ENCODE results near the gene SVIL. TPM values are rescaled to one million over a fixed set of nuclear protein-coding genes. Genes with fewer than 3 reads are reported as not detected.
"Not testable (repeated sequence)": the region's sequence is repeated elsewhere in the genome, so short reads cannot be mapped to it uniquely, and the experiment has no call there.

SVIL gene
- total RNA-seq, 3 donors from 2014 or later: 67.6 to 1,278 (median 86.0) TPM

- intact Hi-C loops (cut with DNase I, micrococcal nuclease): no loop called here
- Histone ChIP-seq H3K9me3 (no peaks in the 10 kb centered on the region), H3K4me1 (ENCODE audit: low read depth) (peaks cover 3% of the 10 kb centered on the region), H3K4me3 (no peak overlapping the region), H3K36me3 (ENCODE audit: low read depth) (no peaks in the 10 kb centered on the region)
- no peak for DNase-seq
- ATAC-seq: peak; percentile 20
- TF ChIP-seq CTCF (IDR thresholded peaks at IDR 0.05): no peak
Observed at GRCh38 chr10:29555746-29556481, 78.9 kb downstream of the SVIL start.

DNA sequence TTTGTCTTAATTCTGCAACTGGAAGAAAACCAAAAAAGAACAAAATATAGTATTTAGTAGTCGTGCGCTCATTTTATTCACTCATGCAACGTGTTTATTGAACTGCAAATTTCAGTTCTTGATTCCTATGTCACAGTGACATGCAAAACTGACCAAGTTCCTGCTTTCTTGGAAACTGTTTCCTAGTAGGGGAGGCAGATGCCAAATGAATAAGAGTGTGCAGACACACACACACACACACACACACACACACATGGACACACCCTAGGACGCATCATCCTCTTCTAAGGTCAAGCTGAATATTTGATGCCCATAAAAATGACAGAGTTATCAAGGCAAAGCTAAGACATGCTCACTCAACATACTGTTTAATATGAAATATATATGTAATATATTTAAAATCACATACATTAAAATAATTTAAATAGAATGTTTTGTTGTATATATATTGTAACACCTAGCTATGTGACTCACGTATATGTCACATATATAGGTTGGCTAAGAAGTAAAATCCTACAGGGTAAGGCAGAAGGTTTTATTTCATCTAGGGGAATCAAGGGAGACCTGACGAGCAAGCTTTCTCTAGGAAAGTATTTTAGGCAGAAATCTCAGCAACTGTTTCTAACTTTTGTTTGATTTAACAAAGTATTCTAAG lies 79.6 kb downstream of the SVIL start:
- intact Hi-C loops (cut with DNase I, micrococcal nuclease): no loop called here
- DNase-seq (no peak), ATAC-seq (peak; percentile 32)
- H3K4me1 ChIP-seq (ENCODE audit: low read depth): no peaks in the 10 kb centered on the region
- H3K4me3 ChIP-seq: no peak overlapping the region
- H3K36me3 ChIP-seq (ENCODE audit: low read depth): peaks cover 5% of the 10 kb centered on the region
- TF ChIP-seq CTCF (IDR thresholded peaks at IDR 0.05): no peak
- no peaks in the 10 kb centered on the region for H3K9me3 ChIP-seq

DNA sequence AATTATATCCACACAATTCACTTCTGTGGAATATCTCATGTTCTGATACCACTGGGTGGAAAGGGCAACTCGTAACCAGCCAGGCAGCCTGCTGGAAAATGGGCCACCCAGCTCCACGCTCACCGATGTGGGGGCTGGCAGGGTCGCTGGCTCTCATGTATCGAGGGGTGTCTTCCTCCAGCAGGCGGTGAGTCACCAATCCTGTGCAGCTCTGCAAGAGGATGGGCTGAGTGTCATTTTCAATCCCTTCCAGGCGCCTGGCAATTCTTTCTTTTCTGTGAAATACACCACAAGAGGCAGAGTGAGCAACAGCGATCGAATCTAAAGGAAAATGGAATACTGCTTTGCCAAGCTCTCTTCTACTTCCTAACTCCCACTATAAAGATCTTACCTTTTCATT lies 80.1 kb downstream of the SVIL start:
- TF ChIP-seq CTCF (IDR thresholded peaks at IDR 0.05): no peak
- no peaks in the 10 kb centered on the region for H3K4me1 ChIP-seq (ENCODE audit: low read depth)
- H3K36me3 ChIP-seq (ENCODE audit: low read depth): peaks cover 5% of the 10 kb centered on the region
- no peaks in the 10 kb centered on the region for H3K9me3 ChIP-seq
- DNase-seq: no peak
- no peak for ATAC-seq
- no peak overlapping the region for H3K4me3 ChIP-seq
- intact Hi-C loops (cut with DNase I, micrococcal nuclease): no loop called here

GRCh38 chr10:29553544-29554250 lies 81.1 kb downstream of the SVIL start:
- Histone ChIP-seq H3K4me3 (no peak overlapping the region), H3K9me3 (no peaks in the 10 kb centered on the region), H3K4me1 (ENCODE audit: low read depth) (no peaks in the 10 kb centered on the region), H3K36me3 (ENCODE audit: low read depth) (peaks cover 5% of the 10 kb centered on the region)
- no peak for TF ChIP-seq CTCF (IDR thresholded peaks at IDR 0.05)
- intact Hi-C loops (cut with DNase I, micrococcal nuclease): no loop called here
- ATAC-seq: no peak
- no peak for DNase-seq

GRCh38 chr10:29553116-29553515 lies 81.7 kb downstream of the SVIL start:
- H3K36me3 ChIP-seq (ENCODE audit: low read depth); intact Hi-C loops (cut with DNase I, micrococcal nuclease); H3K9me3 ChIP-seq: not testable (repeated sequence)

DNA sequence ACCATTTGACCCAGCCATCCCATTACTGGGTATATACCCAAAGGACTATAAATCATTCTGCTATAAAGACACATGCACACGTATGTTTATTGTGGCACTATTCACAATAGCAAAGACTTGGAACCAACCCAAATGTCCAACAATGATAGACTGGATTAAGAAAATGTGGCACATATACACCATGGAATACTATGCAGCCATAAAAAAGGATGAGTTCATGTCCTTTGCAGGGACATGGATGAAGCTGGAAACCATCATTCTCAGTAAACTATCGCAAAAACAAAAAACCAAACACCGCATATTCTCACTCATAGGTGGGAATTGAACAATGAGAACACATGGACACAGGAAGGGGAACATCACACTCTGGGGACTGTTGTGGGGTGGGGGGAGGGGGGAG lies 85.3 kb downstream of the SVIL start:
- H3K9me3 ChIP-seq; H3K4me3 ChIP-seq; intact Hi-C loops (cut with DNase I, micrococcal nuclease); ATAC-seq; DNase-seq; H3K4me1 ChIP-seq (ENCODE audit: low read depth); H3K36me3 ChIP-seq (ENCODE audit: low read depth): not testable (repeated sequence)

More at GRCh38 chr10:29553116-29553515, 81.7 kb downstream of the SVIL start:
- DNase-seq; ATAC-seq; H3K4me3 ChIP-seq; H3K4me1 ChIP-seq (ENCODE audit: low read depth): not testable (repeated sequence)
